Cardiac muscle cell (in vitro differentiated cells and primary cell): ENCODE results near the gene RFNG. TPM values are rescaled to one million over a fixed set of nuclear protein-coding genes. Genes with fewer than 3 reads are reported as not detected.

Experiments used
- DNase-seq, 2 donors: peaks; one replicate each; pipeline versions ENCODE4 v3.0.0 to v3.0.0-alpha.2; 2010 to 2017; ENCODE audit warnings: low read depth in 1 of 2, low spot score in 1 of 2
- H3K27ac ChIP-seq: fragments of 200-600 bp; sonication (generic); 2 replicates; pipeline ENCODE4 v1.5.1; 2016
- H3K27me3 ChIP-seq: fragments of 200-600 bp; sonication (generic); 2 replicates; pipeline ENCODE4 v1.6.0; 2016; ENCODE audit warnings: control low read depth
- H3K36me3 ChIP-seq: fragments of 200-600 bp; sonication (generic); 2 replicates; pipeline ENCODE4 v1.5.1; 2016; ENCODE audit warnings: control low read depth
- H3K4me1 ChIP-seq: fragments of 200-600 bp; sonication (generic); 2 replicates; pipeline ENCODE4 v1.8.1; 2017; ENCODE audit warnings: low read depth, mild to moderate bottlenecking, mixed run types
- H3K4me3 ChIP-seq: fragments of 200-600 bp; sonication (generic); 2 replicates; pipeline ENCODE4 v1.5.1; 2016; ENCODE audit warnings: mild to moderate bottlenecking
- H3K9me3 ChIP-seq: fragments of 200-600 bp; sonication (generic); 2 replicates; pipeline ENCODE4 v1.5.1; 2017; ENCODE audit warnings: low read depth, mild to moderate bottlenecking, control low read depth
- CTCF ChIP-seq: IDR thresholded peaks from 2 replicates; pipeline ENCODE4 v1.5.1; 2012; ENCODE audit warnings: low read depth, mild to moderate bottlenecking, low read length
- polyA plus RNA-seq: library from polyadenylated mRNA; unstranded; fragments of >200 nt; fragmentation: Nextera tagmentation; extraction: Ambion mirVana; gene quantifications from 2 replicates; pipeline ENCODE4 v1.2.1, GENCODE V29; 2016
- total RNA-seq: library from RNA; depleted of rRNA; stranded (reverse); fragments of >200 nt; gene quantifications from 2 replicates; pipeline ENCODE4 v1.2.3, GENCODE V29; 2016

The RFNG gene
- total and polyA plus RNA-seq, 2 experiments from 2014 or later, result 94.6 to 98.3 TPM

- H3K27ac ChIP-seq, result no peak overlapping the region
- H3K9me3 ChIP-seq, result no peaks in the 10 kb centered on the region
- TF ChIP-seq CTCF, result no peak
- H3K27me3 ChIP-seq, result no peaks in the 10 kb centered on the region
- DNase-seq, result no peak
- no peaks in the 10 kb centered on the region for H3K4me1 ChIP-seq
- no peaks in the 10 kb centered on the region for H3K36me3 ChIP-seq
- H3K4me3 ChIP-seq, result no peak overlapping the region
Observed at GRCh38 chr17:82029391-82029790, 22.2 kb downstream of the RFNG start.

GRCh38 chr17:82028966-82029365 lies 22.6 kb downstream of the RFNG start:
- no peaks in the 10 kb centered on the region for H3K27me3 ChIP-seq
- no peaks in the 10 kb centered on the region for H3K9me3 ChIP-seq
- no peak for TF ChIP-seq CTCF
- H3K4me1 ChIP-seq, result no peaks in the 10 kb centered on the region
- H3K27ac ChIP-seq, result no peak overlapping the region
- no peak for DNase-seq
- no peaks in the 10 kb centered on the region for H3K36me3 ChIP-seq
- no peak overlapping the region for H3K4me3 ChIP-seq

- no peaks in the 10 kb centered on the region for H3K9me3 ChIP-seq
- H3K27ac ChIP-seq, result no peak overlapping the region
- H3K36me3 ChIP-seq, result no peaks in the 10 kb centered on the region
- H3K4me1 ChIP-seq, result no peaks in the 10 kb centered on the region
- H3K4me3 ChIP-seq, result no peak overlapping the region
- no peaks in the 10 kb centered on the region for H3K27me3 ChIP-seq
- no peak for DNase-seq
- no peak for TF ChIP-seq CTCF
Observed at GRCh38 chr17:82028246-82028645, 23.4 kb downstream of the RFNG start.

GRCh38 chr17:82025401-82026107 lies 26.1 kb downstream of the RFNG start:
- no peaks in the 10 kb centered on the region for H3K36me3 ChIP-seq
- no peak for DNase-seq
- no peak overlapping the region for H3K4me3 ChIP-seq
- H3K27me3 ChIP-seq, result no peaks in the 10 kb centered on the region
- no peaks in the 10 kb centered on the region for H3K4me1 ChIP-seq
- no peak for TF ChIP-seq CTCF
- no peaks in the 10 kb centered on the region for H3K9me3 ChIP-seq
- H3K27ac ChIP-seq, result no peak overlapping the region

- no peak for TF ChIP-seq CTCF
- DNase-seq, result no peak
- no peaks in the 10 kb centered on the region for H3K36me3 ChIP-seq
- H3K4me3 ChIP-seq, result no peak overlapping the region
- no peaks in the 10 kb centered on the region for H3K4me1 ChIP-seq
- no peaks in the 10 kb centered on the region for H3K27me3 ChIP-seq
- H3K27ac ChIP-seq, result no peak overlapping the region
- no peaks in the 10 kb centered on the region for H3K9me3 ChIP-seq
Observed at GRCh38 chr17:82024859-82025258, 26.8 kb downstream of the RFNG start.
